ENCODE results near the gene WWOX. TPM values are rescaled to one million over a fixed set of nuclear protein-coding genes. Genes with fewer than 3 reads are reported as not detected.

Gene WWOX
- polyA plus RNA-seq, 2 of the 4 experiments (the other 2 are of a cell fraction), result 16.0 to 17.2 TPM

GRCh38 chr16:78290872-78291591 lies 191.6 kb downstream of the WWOX start:
- CTCF ChIA-PET, result no interaction called here
- FAIRE-seq (no peak), ATAC-seq (no peak), DNase-seq (ENCODE audit: low read depth in 1 of 2, low spot score in 1 of 2) (no peak)
- POLR2A ChIA-PET, result no interaction called here
- H3K9me3 ChIP-seq, result no peaks in the 10 kb centered on the region
- H3K4me3 ChIP-seq, result no peak overlapping the region
- TF ChIP-seq BHLHE40 (IDR thresholded peaks at IDR 0.05; ENCODE audit: low read depth, low read length), result no peak
- TF ChIP-seq CBX8 (IDR thresholded peaks at IDR 0.05), result no peak
- TF ChIP-seq ZNF302 (CRISPR knock-in tag; IDR thresholded peaks at IDR 0.05), result no peak
- no peak for TF ChIP-seq ESRRA (IDR thresholded peaks at IDR 0.05; ENCODE audit: borderline replicate concordance, low read length)
- no peak for TF ChIP-seq MYC (IDR thresholded peaks at IDR 0.05; ENCODE audit: borderline replicate concordance, low read length)
- TF ChIP-seq RCOR1 (IDR thresholded peaks at IDR 0.05; ENCODE audit: low read depth, low read length), result no peak
- no peak for TF ChIP-seq USF2 (IDR thresholded peaks at IDR 0.05)
- TF ChIP-seq JUN (IDR thresholded peaks at IDR 0.05), result no peak
- TF ChIP-seq HES2 (IDR thresholded peaks at IDR 0.05), result no peak
- no peak for TF ChIP-seq EHF (CRISPR knock-in tag; IDR thresholded peaks at IDR 0.05)
- TF ChIP-seq KDM1A (IDR thresholded peaks at IDR 0.05; ENCODE audit: low read depth), result no peak
- TF ChIP-seq FOSL2 (IDR thresholded peaks at IDR 0.05), result no peak
- TF ChIP-seq FOSL2 (CRISPR knock-in tag; IDR thresholded peaks at IDR 0.05), result no peak
- H3K27ac ChIP-seq, result no peak overlapping the region
- 78% methylated on average over 12 of the region's 12 CpGs for WGBS (ENCODE audit: missing lambda C conversion rate)
- H3K4me1 ChIP-seq, result peaks cover 7% of the 10 kb centered on the region; the same call in 1 of the 3 replicates
- H3K4me2 ChIP-seq, result no peak overlapping the region

- Histone ChIP-seq H3K9me3 (no peaks in the 10 kb centered on the region), H3K4me1 (peaks cover 7% of the 10 kb centered on the region; the same call in 1 of the 3 replicates), H3K4me2 (no peak overlapping the region), H3K4me3 (no peak overlapping the region), H3K27ac (no peak overlapping the region)
- CTCF ChIA-PET, result no interaction called here
- ATAC-seq (no peak), DNase-seq (ENCODE audit: low read depth in 1 of 2, low spot score in 1 of 2) (no peak), FAIRE-seq (no peak)
- POLR2A ChIA-PET, result no interaction called here
- 82% methylated on average over 5 of the region's 5 CpGs for WGBS (ENCODE audit: missing lambda C conversion rate)
- TF ChIP-seq HOXB5 (CRISPR knock-in tag; IDR thresholded peaks at IDR 0.05) (no peak), PHF8 (IDR thresholded peaks at IDR 0.05; ENCODE audit: borderline replicate concordance, low read depth) (no peak), CEBPB (IDR thresholded peaks at IDR 0.05) (no peak), ATOH8 (CRISPR knock-in tag; IDR thresholded peaks at IDR 0.05; ENCODE audit: low read depth) (no peak), ELK1 (IDR thresholded peaks at IDR 0.05; ENCODE audit: low read depth, low read length) (no peak), HES2 (IDR thresholded peaks at IDR 0.05) (no peak), TP53 (CRISPR knock-in tag; IDR thresholded peaks at IDR 0.05) (no peak), MYC (IDR thresholded peaks at IDR 0.05; ENCODE audit: borderline replicate concordance, low read length) (no peak), CBX8 (IDR thresholded peaks at IDR 0.05) (no peak), RARB (CRISPR knock-in tag; IDR thresholded peaks at IDR 0.05) (no peak), HOXB13 (CRISPR knock-in tag; IDR thresholded peaks at IDR 0.05; ENCODE audit: low read depth) (no peak), RNF2 (IDR thresholded peaks at IDR 0.05; ENCODE audit: borderline replicate concordance, low read depth) (no peak), MAFK (IDR thresholded peaks at IDR 0.05; ENCODE audit: partially characterized antibody) (no peak)
Observed at GRCh38 chr16:78291604-78292003, 192.2 kb downstream of the WWOX start.
